Glomerular endothelial cell (primary cell): ENCODE measurements around the gene GULP1. TPM values are rescaled to one million over a fixed set of nuclear protein-coding genes. Genes with fewer than 3 reads are reported as not detected.
A peak's percentile ranks its signal among the peaks of the same experiment; 100 is the strongest.

Experiments used
- DNase-seq: peaks from one replicate; pipeline ENCODE4 v3.0.0-alpha.2; 2011; ENCODE audit warnings: low read depth, low spot score; ENCODE audit errors: extremely low read depth
- total RNA-seq: library from RNA; depleted of rRNA; stranded (reverse); fragments of >200 nt; gene quantifications from 2 replicates; pipeline ENCODE4 v1.2.3, GENCODE V29; 2015

The GULP1 gene
- total RNA-seq, 1 donor from 2014 or later, result 33.8 TPM

- no peak for DNase-seq
Measured at GRCh38 chr2:188414869-188415753, 123.4 kb downstream of the GULP1 start.

- no peak for DNase-seq
Measured at GRCh38 chr2:188415754-188416083, 124.0 kb downstream of the GULP1 start.

- no peak for DNase-seq
Measured at GRCh38 chr2:188416367-188416766, 124.7 kb downstream of the GULP1 start.

DNA sequence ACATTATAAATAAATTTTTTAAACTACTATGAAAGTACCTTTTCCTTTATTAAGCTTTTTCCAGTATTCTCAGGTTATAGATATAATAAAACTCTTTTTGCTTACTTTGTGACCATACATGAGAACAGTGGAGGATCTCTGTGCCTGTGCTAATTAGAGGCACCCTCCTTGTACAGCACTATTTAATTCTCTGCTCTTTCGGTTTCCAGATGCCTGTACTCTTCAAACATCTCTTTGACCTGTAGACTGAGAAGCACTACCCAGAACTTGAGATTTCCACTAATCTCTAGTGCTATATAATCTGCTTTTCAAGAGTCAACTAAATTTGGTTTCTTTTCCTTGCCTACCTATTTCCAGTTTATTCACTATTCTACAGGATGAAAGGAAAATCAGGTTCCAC is 131.1 kb downstream of the GULP1 start:
- no peak for DNase-seq

DNA sequence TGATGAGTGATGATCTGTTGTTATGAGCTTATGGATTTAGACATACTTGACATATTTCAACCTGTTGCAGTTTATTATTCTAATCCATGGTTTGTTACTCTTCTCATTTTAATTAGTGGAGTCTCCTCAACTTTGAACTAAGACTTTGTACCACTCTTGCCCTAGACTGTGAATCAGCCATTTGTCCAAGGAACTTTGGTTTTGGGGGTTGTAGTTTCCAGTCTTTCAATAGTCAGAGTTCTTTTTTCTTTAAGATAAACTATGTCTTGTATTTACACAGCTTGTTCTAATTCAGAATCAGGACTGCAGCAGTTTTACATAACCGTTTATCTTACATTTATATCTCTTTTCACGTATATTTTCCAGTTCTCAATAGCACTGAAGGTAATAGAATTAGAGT is 133.6 kb downstream of the GULP1 start:
- DNase-seq, result no peak

GRCh38 chr2:188426121-188426520 is 134.4 kb downstream of the GULP1 start:
- DNase-seq, result no peak

DNA sequence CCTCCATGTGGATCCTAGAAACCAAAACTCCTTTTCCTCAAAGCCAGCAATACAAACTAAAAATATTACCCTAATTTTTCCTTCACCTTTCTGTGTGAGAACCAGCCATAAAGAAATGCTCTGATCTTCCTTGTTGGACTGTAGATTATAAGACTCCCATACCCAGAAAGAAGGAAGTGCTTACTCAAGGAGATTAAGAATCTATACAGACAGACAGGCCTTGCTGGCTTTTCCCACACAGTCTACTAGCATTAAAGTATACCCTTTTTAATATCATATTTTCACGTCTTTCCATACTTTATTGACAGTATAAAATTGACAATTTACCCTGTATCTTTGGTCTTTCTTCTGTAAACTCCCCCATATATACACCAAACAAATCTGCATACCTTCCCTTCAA is 139.0 kb downstream of the GULP1 start:
- no peak for DNase-seq

GRCh38 chr2:188434018-188434417 is 142.3 kb downstream of the GULP1 start:
- DNase-seq, result no peak

DNA sequence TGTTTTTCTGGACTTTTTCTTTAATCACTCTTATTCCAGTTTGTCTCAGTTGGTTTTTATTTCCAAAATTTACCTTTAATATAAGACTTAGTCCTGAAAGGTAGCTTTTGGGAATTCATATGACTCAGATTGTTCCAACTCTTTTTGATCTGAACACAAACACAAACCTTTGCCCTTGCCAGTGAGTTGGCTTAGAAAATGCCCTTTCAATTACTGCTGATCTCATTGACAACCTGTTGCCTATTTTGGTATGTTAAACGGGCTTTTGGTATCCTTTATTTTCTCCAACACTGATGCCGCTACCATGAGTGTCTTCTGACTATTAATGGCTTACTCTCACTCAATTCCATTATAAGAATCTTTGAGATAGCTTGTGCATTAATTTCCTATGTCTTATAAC is 143.4 kb downstream of the GULP1 start:
- DNase-seq, result no peak

- DNase-seq, result no peak
Measured at GRCh38 chr2:188437537-188437936, 145.9 kb downstream of the GULP1 start.

DNA sequence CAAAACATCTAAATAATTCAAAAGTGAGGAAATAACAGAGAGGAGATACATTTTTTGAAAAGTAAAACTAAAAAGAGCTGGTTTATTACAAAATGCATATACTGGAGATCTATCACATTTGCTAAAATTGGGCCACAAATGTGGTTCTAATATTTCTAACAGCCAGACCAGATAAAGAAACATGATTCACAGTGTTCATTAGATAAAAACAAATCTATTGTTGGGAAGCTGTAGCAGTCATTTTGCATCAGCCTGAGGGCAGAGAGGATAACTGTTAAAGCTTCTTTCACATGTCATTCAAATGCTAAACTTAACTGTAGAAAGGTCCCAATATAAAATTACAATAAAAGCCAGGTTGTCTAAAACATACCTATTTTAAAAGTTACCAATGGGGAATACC is 148.3 kb downstream of the GULP1 start:
- DNase-seq, result no peak

GRCh38 chr2:188440849-188441248 is 149.2 kb downstream of the GULP1 start:
- no peak for DNase-seq

DNA sequence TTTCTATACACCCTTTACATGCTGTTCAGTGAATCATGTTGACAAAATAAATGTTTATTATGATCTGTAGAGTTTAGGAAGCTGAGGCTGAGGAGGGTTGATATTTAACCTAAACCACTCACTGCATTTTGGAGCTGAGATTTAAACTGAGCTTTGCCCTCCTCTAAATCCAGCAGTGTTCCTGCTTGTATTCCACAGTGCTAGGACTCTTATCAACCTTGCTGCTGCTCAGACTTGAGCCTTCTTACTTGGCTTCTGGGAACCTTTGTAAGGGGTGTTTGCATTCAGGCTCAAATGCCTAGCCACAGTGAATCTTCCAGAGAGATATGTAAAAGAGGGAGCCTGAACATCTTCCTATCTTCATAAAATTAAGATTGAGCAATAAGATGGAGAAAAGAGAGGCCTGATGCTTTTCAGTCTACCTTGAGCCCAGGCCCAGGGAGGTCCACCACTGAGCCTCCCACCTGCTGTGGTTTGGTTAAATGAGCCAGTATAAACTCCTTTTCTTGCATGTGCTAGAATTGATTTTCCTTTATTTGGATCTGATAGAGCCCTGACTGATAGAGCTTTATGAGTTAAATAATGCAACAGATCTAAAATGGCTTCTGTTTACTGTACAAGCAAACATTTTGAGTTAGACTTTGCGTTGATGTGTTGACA is 149.7 kb downstream of the GULP1 start:
- no peak for DNase-seq

GRCh38 chr2:188443207-188443606 is 151.5 kb downstream of the GULP1 start:
- DNase-seq, result no peak

DNA sequence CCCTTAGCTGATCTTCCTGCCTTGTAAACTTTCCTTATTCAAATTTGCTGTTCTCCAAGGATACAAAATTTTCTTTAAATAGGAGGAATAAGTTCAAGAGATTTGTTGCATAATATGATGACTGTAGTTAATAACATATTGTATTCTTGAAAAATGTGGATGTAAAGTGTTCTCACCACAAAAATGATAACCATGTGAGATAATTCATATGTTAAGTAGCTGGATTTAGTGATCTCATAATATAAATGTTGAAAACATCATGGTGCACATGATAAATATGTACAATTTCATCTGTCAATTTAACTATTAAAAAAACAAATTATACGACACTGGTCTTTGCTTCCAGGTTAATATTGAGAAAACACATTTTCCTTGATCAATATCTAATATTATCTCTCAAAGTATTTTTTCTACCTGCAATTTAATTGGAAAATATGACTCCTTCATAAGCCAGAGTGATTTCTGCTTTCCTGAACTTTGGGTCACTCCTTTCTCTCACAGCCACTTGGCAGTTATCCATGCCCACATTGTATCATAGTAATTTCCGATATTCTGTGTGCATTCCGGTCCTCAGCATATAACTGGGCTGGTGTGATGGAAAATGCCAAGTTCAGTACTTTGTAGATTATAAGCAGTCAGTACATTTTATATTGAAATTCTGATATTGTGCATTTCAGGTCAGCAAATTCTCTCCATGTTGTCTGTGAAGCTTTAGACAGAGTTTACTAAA is 152.6 kb downstream of the GULP1 start:
- peak; percentile 36 for DNase-seq

DNA sequence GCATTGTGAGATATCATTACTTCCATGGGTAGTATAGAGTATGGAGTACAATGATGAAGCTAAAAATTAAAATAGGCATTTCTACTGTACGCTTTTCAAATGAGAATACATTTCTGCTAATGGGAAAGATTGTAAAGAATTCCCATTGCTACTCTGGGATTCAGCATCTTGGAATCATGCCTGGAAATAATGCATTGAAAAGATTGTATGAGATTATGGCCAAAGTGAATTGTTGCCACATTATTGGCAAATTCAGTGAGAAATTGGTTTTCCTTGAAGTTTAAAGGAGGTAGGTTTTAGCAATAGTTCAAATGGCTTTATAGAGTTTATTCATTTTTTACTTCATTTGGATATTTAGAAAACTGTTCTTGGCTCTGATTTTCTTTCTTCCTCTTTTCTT is 157.9 kb downstream of the GULP1 start:
- no peak for DNase-seq

DNA sequence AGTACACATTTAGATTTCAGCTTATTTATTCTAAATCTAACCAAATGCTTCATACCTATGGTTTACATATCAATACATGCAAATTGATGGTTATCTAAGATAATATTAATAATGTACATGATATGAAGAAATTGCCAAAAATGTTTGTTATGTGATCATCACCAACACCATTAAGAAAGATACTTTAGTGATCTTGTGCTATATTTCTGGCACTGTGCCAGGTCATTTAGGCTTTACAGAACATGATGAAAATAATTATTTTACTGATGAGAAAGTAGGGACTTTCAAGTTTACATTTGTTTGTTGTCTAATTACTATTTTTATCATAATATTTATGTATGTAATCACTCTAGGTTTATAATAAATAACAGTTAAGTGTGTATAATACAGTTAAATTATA is 158.3 kb downstream of the GULP1 start:
- no peak for DNase-seq

DNA sequence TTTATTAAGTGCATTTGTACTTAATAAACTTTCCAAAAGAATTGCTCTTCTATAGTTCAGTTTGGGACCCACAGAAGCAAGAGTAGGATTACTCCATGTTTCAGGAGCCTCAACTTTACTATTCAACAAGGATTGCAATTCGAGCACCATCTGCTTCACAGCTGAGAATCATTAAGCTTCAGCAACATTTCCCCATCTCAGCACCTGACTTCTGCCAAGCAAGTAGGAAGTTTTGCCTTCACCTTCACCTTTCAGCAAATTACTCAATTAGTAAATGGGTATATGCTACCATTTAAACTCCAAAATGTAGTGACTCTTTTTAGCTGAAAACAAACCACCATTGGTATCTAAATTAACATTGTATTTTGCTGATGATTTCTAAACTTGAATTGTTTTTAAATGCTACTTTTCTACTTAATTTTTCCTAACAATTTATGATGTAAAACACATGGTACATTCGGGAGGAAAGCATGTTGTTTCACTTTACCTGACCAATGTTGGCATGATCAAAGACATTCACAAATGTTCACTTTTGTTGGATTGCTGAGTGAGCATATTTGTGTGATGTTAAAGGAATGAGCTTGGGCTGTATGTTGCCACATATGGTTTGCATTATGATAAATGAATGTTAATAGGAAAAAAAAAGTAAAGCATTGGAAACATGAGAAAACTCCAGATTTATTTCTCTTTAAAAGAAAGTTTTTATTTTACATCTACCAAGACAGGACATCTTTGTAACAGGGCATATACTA is 159.2 kb downstream of the GULP1 start:
- no peak for DNase-seq

DNA sequence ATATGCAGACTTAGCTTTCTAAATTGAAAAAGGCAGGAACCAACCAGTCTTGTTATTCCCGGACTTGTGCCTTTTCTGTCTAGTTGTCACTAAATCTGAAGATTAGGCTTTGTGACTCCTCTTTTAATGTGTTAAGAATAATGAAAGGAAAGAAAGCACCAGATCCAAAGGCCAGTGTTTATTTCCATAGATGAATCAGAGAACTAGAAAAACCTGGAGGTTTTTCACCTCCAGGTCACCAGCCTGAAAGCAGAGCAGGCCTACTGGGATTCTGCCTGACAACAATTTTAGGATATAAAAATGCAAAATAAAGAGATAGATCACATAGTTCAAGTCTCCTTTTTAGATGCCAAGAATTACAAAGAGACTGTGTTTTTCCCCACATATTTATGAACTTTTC is 160.4 kb downstream of the GULP1 start:
- DNase-seq, result no peak

GRCh38 chr2:188456114-188456909 is 164.6 kb downstream of the GULP1 start:
- no peak for DNase-seq
